Inferior parietal cortex (tissue), 1 donor: Measurements from ENCODE around the gene TBC1D5.
"Not testable (repeated sequence)": the region's sequence is repeated elsewhere in the genome, so short reads cannot be mapped to it uniquely, and the experiment has no call there.

Experiments
- DNase-seq: peaks from one replicate; pipeline ENCODE4 v3.0.0-alpha.2; 2016; ENCODE audit errors: extremely low spot score

Gene TBC1D5

GRCh38 chr3:17749705-17750293 is 7.4 kb upstream of the TBC1D5 start:
- DNase-seq, result no peak

- DNase-seq, result no peak
These were observed 6.8 kb upstream of the TBC1D5 start for GRCh38 chr3:17749281-17749680.

GRCh38 chr3:17747890-17748247 is 5.4 kb upstream of the TBC1D5 start:
- no peak for DNase-seq

- DNase-seq, result no peak
These were observed 4.9 kb upstream of the TBC1D5 start for GRCh38 chr3:17747174-17747889.

- DNase-seq, result no peak
These were observed 3.5 kb upstream of the TBC1D5 start for GRCh38 chr3:17745894-17746293.

- DNase-seq, result no peak
These were observed 2.9 kb upstream of the TBC1D5 start for GRCh38 chr3:17745301-17745700.

- DNase-seq, result no peak
These were observed 2.3 kb upstream of the TBC1D5 start for GRCh38 chr3:17744693-17745092.

- no peak for DNase-seq
These were observed 1.2 kb upstream of the TBC1D5 start for GRCh38 chr3:17743658-17743995.

- no peak for DNase-seq
These were observed 638 bp upstream of the TBC1D5 start for GRCh38 chr3:17742880-17743657.

GRCh38 chr3:17741621-17742101 is 770 bp downstream of the TBC1D5 start:
- peak; percentile 79 for DNase-seq

GRCh38 chr3:17740721-17741141 is 1.7 kb downstream of the TBC1D5 start:
- peak; percentile 28 for DNase-seq

- DNase-seq, result no peak
These were observed 3.5 kb downstream of the TBC1D5 start for GRCh38 chr3:17738921-17739320.

GRCh38 chr3:17738219-17738618 is 4.2 kb downstream of the TBC1D5 start:
- no peak for DNase-seq

- DNase-seq, result no peak
These were observed 4.8 kb downstream of the TBC1D5 start for GRCh38 chr3:17737591-17737990.

GRCh38 chr3:17735362-17735761 is 7.1 kb downstream of the TBC1D5 start:
- not testable (repeated sequence) for DNase-seq

GRCh38 chr3:17733768-17734167 is 8.7 kb downstream of the TBC1D5 start:
- DNase-seq, result no peak

GRCh38 chr3:17733215-17733614 is 9.2 kb downstream of the TBC1D5 start:
- no peak for DNase-seq

GRCh38 chr3:17730318-17730967 is 12.0 kb downstream of the TBC1D5 start:
- peak; percentile 59 for DNase-seq

- no peak for DNase-seq
These were observed 16.1 kb downstream of the TBC1D5 start for GRCh38 chr3:17726313-17726712.

GRCh38 chr3:17725844-17726243 is 16.6 kb downstream of the TBC1D5 start:
- not testable (repeated sequence) for DNase-seq

GRCh38 chr3:17724948-17725347 is 17.5 kb downstream of the TBC1D5 start:
- DNase-seq, result no peak

- DNase-seq, result no peak
These were observed 18.3 kb downstream of the TBC1D5 start for GRCh38 chr3:17724122-17724521.
